HFFc6 (cell line): ENCODE results near the gene ENG. TPM values are rescaled to one million over a fixed set of nuclear protein-coding genes. Genes with fewer than 3 reads are reported as not detected.

Experiments used
- DNase-seq: peaks from one replicate; pipeline ENCODE4 v3.0.0-alpha.2; 2018
- H3K27ac Mint-ChIP-seq: 2 replicates; pipeline ENCODE4 v1.8.0; 2020; ENCODE audit warnings: mild to moderate bottlenecking, mixed read lengths
- H3K27me3 Mint-ChIP-seq: 2 replicates; pipeline ENCODE4 v1.8.0; 2021; ENCODE audit warnings: mild to moderate bottlenecking, moderate library complexity, mixed read lengths; ENCODE audit not compliant: insufficient read depth
- H3K36me3 Mint-ChIP-seq: 2 replicates; pipeline ENCODE4 v1.8.0; 2021; ENCODE audit warnings: low read depth, mixed read lengths
- H3K4me1 Mint-ChIP-seq: 2 replicates; pipeline ENCODE4 v1.8.0; 2020; ENCODE audit warnings: low read depth, mixed read lengths
- H3K4me3 Mint-ChIP-seq: 2 replicates; pipeline ENCODE4 v1.8.0; 2020; ENCODE audit warnings: mild to moderate bottlenecking, moderate library complexity, mixed read lengths
- H3K9me3 Mint-ChIP-seq: 2 replicates; pipeline ENCODE4 v1.8.0; 2020; ENCODE audit warnings: mild to moderate bottlenecking, mixed read lengths
- CTCF ChIP-seq: fragments of 200-600 bp; sonication (generic); IDR thresholded peaks from 2 replicates; pipeline ENCODE4 v1.5.0; 2021; ENCODE audit warnings: antibody characterized with exemption, mild to moderate bottlenecking
- long read RNA-seq: library from polyadenylated mRNA; unstranded; transcript quantifications from one replicate; pipeline ENCODE4 v2.0.0, GENCODE V29; 2019
- total RNA-seq, 6 experiments: library from RNA; stranded (reverse); fragmentation: NEBNext Ultra II Directional; extraction: Animal tissue kit (Norgen Biotek cat#: 25700); gene quantifications; 2 replicates in 1 of 6; 3 replicates in 5 of 6; pipeline ENCODE4 v1.2.3, GENCODE V29; 2021

ENG gene
- total RNA-seq: 100 to 1,000 TPM; 205 to 249 (median 227) TPM
- long read RNA-seq, transcript ENG-202 (15 exons, 3,048 nt): major isoform, 184 of 297 reads
- long read RNA-seq, partial matches to known transcripts: 89 of 297 reads
- long read RNA-seq, other reads (novel, unspliced or antisense): 22 of 297 reads

GRCh38 chr9:127854184-127854806 lies at the start of gene ENG:
ENG (minus strand) TSS chr9:127854658; CDS start chr9:127854355, 303 bp downstream.
- peak within 1 kb of the TSS; percentile 94 for H3K4me3 Mint-ChIP-seq
- H3K9me3 Mint-ChIP-seq: peaks cover 12% of the 10 kb centered on the region

GRCh38 chr9:127903557-127904475 lies 49.4 kb upstream of the ENG start:
- H3K4me3 Mint-ChIP-seq: no peak overlapping the region
- H3K9me3 Mint-ChIP-seq: no peaks in the 10 kb centered on the region
- H3K27me3 Mint-ChIP-seq: no peaks in the 10 kb centered on the region; the same call in 1 of the 2 replicates
- H3K36me3 Mint-ChIP-seq: no peaks in the 10 kb centered on the region
- H3K4me1 Mint-ChIP-seq: peaks cover 21% of the 10 kb centered on the region
- H3K27ac Mint-ChIP-seq: peak overlapping the region; percentile 61
- DNase-seq: no peak
- no peak for TF ChIP-seq CTCF

More at GRCh38 chr9:127854184-127854806, at the start of gene ENG:
- H3K4me1 Mint-ChIP-seq: peaks cover 17% of the 10 kb centered on the region
- peak within 1 kb of the TSS; percentile 88 for H3K27ac Mint-ChIP-seq
- peaks cover 23% of the 10 kb centered on the region for H3K36me3 Mint-ChIP-seq
- peak; percentile 46 for TF ChIP-seq CTCF
- DNase-seq: peak; percentile 63
- no peaks in the 10 kb centered on the region for H3K27me3 Mint-ChIP-seq

GRCh38 chr9:127899128-127899943 lies 44.9 kb upstream of the ENG start, which contains the start of gene ST6GALNAC6:
ST6GALNAC6 (minus strand) TSS chr9:127899603; CDS start chr9:127897981, 1,622 bp downstream.
- Mint-ChIP-seq H3K9me3 (peaks cover 13% of the 10 kb centered on the region; the same call in 1 of the 2 replicates), H3K36me3 (peaks cover 26% of the 10 kb centered on the region), H3K27ac (peak within 1 kb of the TSS; percentile 89), H3K4me3 (peak within 1 kb of the TSS; percentile 92), H3K4me1 (peaks cover 26% of the 10 kb centered on the region), H3K27me3 (no peaks in the 10 kb centered on the region; the same call in 1 of the 2 replicates)
- no peak for TF ChIP-seq CTCF
- no peak for DNase-seq

GRCh38 chr9:127898433-127899127 lies 44.1 kb upstream of the ENG start:
- Mint-ChIP-seq H3K4me3 (peak overlapping the region; percentile 92), H3K36me3 (peaks cover 33% of the 10 kb centered on the region), H3K27me3 (no peaks in the 10 kb centered on the region; the same call in 1 of the 2 replicates), H3K27ac (peak overlapping the region; percentile 89), H3K4me1 (peaks cover 18% of the 10 kb centered on the region), H3K9me3 (peaks cover 20% of the 10 kb centered on the region)
- DNase-seq: peak; percentile 74
- TF ChIP-seq CTCF: no peak
